TTC549 (cell line): ENCODE data around the gene MCF2L2.
"Not testable (repeated sequence)": the region's sequence is repeated elsewhere in the genome, so short reads cannot be mapped to it uniquely, and the experiment has no call there.

Source experiments
- FAIRE-seq: peaks from 2 replicates; lab custom pipeline; 2012; peaks lifted over from hg19 to GRCh38; lab: Jason Lieb, UNC

The MCF2L2 gene

GRCh38 chr3:183428447-183429211, at the start of gene MCF2L2:
TSS of gene MCF2L2 (minus strand) at chr3:183428619. CDS start at chr3:183427977, 642 bp downstream.
- no peak for FAIRE-seq

GRCh38 chr3:183477801-183478456, 49.5 kb upstream of the MCF2L2 start:
- FAIRE-seq: no peak

- FAIRE-seq: not testable (repeated sequence)
Measured at GRCh38 chr3:183475764-183476162, 47.3 kb upstream of the MCF2L2 start.

GRCh38 chr3:183475016-183475763, 46.8 kb upstream of the MCF2L2 start:
- no peak for FAIRE-seq

- no peak for FAIRE-seq
Measured at GRCh38 chr3:183473969-183474368, 45.5 kb upstream of the MCF2L2 start.

- no peak for FAIRE-seq
Measured at GRCh38 chr3:183472155-183472554, 43.7 kb upstream of the MCF2L2 start.

- no peak for FAIRE-seq
Measured at GRCh38 chr3:183468424-183468823, 40.0 kb upstream of the MCF2L2 start.

- FAIRE-seq: no peak
Measured at GRCh38 chr3:183466575-183466974, 38.2 kb upstream of the MCF2L2 start.

- not testable (repeated sequence) for FAIRE-seq
Measured at GRCh38 chr3:183465710-183466109, 37.3 kb upstream of the MCF2L2 start.

- FAIRE-seq: no peak
Measured at GRCh38 chr3:183464480-183464879, 36.1 kb upstream of the MCF2L2 start.

GRCh38 chr3:183460081-183461055, 31.9 kb upstream of the MCF2L2 start:
- FAIRE-seq: no peak

- no peak for FAIRE-seq
Measured at GRCh38 chr3:183455089-183455488, 26.7 kb upstream of the MCF2L2 start.

GRCh38 chr3:183454064-183454463, 25.6 kb upstream of the MCF2L2 start:
- no peak for FAIRE-seq

- FAIRE-seq: no peak
Measured at GRCh38 chr3:183449791-183450190, 21.4 kb upstream of the MCF2L2 start.

GRCh38 chr3:183449391-183449790, 21.0 kb upstream of the MCF2L2 start:
- no peak for FAIRE-seq

- no peak for FAIRE-seq
Measured at GRCh38 chr3:183448369-183449128, 20.1 kb upstream of the MCF2L2 start.

- FAIRE-seq: peak; percentile 62
Measured at GRCh38 chr3:183447206-183448001, 19.0 kb upstream of the MCF2L2 start.

GRCh38 chr3:183446838-183447205, 18.4 kb upstream of the MCF2L2 start:
- FAIRE-seq: peak; percentile 25

- no peak for FAIRE-seq
Measured at GRCh38 chr3:183444748-183445147, 16.3 kb upstream of the MCF2L2 start.
